A549 (cell line): ENCODE data around the gene SYNPO2.

ENCODE experiments used
- JUN ChIP-seq, 2 experiments: fragments of >200 bp; sonication (Bioruptor Twin); formaldehyde crosslinking; IDR thresholded peaks; 2 replicates in 1 of 2; 3 replicates in 1 of 2; pipeline ENCODE4 v1.6.1; 2016 to 2017
- POLR2A ChIP-seq: IDR thresholded peaks from 2 replicates; pipeline ENCODE4 v1.6.1; 2012; ENCODE audit warnings: mild to moderate bottlenecking, low read length

GRCh38 chr4:119050527-119051090, 162.0 kb downstream of the SYNPO2 start:
- TF ChIP-seq POLR2A (no peak), JUN (IDR thresholded peaks at IDR 0.05) (no peak)
